ENCODE measurements around the gene LSG1. TPM values are rescaled to one million over a fixed set of nuclear protein-coding genes. Genes with fewer than 3 reads are reported as not detected.

LSG1 gene
- total and polyA plus RNA-seq, 10 of the 15 experiments (the other 5 are each of a cell fraction or from before 2014, with no cell fraction given), result 14.3 to 75.6 (median 54.4) TPM

DNA sequence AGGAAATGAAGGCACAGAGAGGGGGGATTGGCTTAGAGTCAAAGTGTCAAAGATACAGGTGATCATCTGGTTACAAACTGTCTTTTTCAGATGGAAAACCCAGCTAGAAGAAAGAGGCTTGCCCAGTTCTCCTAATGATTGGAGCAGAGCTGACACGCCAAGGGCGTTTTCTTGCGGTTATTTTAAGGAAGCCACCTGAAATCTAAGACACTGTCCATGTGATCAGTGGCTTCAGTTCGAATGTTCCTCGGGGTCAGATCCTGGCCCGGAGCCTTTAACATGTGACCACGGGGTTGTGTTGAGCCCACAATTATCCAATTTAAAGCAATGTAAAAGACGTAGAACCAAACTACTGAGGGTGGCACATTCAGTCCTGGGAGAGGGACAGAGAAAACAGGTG is 33.2 kb upstream of the LSG1 start:
- H3K4me1 ChIP-seq (ENCODE audit: control insufficient read depth, insufficient read depth, low read length), result no peaks in the 10 kb centered on the region
- CTCF ChIA-PET, result no interaction called here
- in situ Hi-C loops (cut with MboI), result no loop called here
- TF ChIP-seq, protein P1, sequence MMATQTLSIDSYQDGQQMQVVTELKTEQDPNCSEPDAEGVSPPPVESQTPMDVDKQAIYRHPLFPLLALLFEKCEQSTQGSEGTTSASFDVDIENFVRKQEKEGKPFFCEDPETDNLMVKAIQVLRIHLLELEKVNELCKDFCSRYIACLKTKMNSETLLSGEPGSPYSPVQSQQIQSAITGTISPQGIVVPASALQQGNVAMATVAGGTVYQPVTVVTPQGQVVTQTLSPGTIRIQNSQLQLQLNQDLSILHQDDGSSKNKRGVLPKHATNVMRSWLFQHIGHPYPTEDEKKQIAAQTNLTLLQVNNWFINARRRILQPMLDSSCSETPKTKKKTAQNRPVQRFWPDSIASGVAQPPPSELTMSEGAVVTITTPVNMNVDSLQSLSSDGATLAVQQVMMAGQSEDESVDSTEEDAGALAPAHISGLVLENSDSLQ (IDR thresholded peaks at IDR 0.05), result no peak
- TF ChIP-seq, protein P2, sequence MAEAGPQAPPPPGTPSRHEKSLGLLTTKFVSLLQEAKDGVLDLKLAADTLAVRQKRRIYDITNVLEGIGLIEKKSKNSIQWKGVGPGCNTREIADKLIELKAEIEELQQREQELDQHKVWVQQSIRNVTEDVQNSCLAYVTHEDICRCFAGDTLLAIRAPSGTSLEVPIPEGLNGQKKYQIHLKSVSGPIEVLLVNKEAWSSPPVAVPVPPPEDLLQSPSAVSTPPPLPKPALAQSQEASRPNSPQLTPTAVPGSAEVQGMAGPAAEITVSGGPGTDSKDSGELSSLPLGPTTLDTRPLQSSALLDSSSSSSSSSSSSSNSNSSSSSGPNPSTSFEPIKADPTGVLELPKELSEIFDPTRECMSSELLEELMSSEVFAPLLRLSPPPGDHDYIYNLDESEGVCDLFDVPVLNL (IDR thresholded peaks at IDR 0.05; ENCODE audit: low read depth, low read length), result no peak
- TF ChIP-seq SMARCA5 (IDR thresholded peaks at IDR 0.05), result no peak
- TF ChIP-seq, protein P3, sequence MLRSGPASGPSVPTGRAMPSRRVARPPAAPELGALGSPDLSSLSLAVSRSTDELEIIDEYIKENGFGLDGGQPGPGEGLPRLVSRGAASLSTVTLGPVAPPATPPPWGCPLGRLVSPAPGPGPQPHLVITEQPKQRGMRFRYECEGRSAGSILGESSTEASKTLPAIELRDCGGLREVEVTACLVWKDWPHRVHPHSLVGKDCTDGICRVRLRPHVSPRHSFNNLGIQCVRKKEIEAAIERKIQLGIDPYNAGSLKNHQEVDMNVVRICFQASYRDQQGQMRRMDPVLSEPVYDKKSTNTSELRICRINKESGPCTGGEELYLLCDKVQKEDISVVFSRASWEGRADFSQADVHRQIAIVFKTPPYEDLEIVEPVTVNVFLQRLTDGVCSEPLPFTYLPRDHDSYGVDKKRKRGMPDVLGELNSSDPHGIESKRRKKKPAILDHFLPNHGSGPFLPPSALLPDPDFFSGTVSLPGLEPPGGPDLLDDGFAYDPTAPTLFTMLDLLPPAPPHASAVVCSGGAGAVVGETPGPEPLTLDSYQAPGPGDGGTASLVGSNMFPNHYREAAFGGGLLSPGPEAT (IDR thresholded peaks at IDR 0.05; ENCODE audit: low read depth), result no peak
- TF ChIP-seq, protein P4, sequence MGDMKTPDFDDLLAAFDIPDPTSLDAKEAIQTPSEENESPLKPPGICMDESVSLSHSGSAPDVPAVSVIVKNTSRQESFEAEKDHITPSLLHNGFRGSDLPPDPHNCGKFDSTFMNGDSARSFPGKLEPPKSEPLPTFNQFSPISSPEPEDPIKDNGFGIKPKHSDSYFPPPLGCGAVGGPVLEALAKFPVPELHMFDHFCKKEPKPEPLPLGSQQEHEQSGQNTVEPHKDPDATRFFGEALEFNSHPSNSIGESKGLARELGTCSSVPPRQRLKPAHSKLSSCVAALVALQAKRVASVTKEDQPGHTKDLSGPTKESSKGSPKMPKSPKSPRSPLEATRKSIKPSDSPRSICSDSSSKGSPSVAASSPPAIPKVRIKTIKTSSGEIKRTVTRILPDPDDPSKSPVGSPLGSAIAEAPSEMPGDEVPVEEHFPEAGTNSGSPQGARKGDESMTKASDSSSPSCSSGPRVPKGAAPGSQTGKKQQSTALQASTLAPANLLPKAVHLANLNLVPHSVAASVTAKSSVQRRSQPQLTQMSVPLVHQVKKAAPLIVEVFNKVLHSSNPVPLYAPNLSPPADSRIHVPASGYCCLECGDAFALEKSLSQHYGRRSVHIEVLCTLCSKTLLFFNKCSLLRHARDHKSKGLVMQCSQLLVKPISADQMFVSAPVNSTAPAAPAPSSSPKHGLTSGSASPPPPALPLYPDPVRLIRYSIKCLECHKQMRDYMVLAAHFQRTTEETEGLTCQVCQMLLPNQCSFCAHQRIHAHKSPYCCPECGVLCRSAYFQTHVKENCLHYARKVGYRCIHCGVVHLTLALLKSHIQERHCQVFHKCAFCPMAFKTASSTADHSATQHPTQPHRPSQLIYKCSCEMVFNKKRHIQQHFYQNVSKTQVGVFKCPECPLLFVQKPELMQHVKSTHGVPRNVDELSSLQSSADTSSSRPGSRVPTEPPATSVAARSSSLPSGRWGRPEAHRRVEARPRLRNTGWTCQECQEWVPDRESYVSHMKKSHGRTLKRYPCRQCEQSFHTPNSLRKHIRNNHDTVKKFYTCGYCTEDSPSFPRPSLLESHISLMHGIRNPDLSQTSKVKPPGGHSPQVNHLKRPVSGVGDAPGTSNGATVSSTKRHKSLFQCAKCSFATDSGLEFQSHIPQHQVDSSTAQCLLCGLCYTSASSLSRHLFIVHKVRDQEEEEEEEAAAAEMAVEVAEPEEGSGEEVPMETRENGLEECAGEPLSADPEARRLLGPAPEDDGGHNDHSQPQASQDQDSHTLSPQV (IDR thresholded peaks at IDR 0.05), result no peak
- no peak for TF ChIP-seq SMAD5 (IDR thresholded peaks at IDR 0.05; ENCODE audit: low read depth)
- TF ChIP-seq, protein P5, sequence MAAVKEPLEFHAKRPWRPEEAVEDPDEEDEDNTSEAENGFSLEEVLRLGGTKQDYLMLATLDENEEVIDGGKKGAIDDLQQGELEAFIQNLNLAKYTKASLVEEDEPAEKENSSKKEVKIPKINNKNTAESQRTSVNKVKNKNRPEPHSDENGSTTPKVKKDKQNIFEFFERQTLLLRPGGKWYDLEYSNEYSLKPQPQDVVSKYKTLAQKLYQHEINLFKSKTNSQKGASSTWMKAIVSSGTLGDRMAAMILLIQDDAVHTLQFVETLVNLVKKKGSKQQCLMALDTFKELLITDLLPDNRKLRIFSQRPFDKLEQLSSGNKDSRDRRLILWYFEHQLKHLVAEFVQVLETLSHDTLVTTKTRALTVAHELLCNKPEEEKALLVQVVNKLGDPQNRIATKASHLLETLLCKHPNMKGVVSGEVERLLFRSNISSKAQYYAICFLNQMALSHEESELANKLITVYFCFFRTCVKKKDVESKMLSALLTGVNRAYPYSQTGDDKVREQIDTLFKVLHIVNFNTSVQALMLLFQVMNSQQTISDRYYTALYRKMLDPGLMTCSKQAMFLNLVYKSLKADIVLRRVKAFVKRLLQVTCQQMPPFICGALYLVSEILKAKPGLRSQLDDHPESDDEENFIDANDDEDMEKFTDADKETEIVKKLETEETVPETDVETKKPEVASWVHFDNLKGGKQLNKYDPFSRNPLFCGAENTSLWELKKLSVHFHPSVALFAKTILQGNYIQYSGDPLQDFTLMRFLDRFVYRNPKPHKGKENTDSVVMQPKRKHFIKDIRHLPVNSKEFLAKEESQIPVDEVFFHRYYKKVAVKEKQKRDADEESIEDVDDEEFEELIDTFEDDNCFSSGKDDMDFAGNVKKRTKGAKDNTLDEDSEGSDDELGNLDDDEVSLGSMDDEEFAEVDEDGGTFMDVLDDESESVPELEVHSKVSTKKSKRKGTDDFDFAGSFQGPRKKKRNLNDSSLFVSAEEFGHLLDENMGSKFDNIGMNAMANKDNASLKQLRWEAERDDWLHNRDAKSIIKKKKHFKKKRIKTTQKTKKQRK (IDR thresholded peaks at IDR 0.05; ENCODE audit: low read depth, low read length), result no peak
- no peak for TF ChIP-seq FOXK2 (IDR thresholded peaks at IDR 0.05)
- TF ChIP-seq, protein P6, sequence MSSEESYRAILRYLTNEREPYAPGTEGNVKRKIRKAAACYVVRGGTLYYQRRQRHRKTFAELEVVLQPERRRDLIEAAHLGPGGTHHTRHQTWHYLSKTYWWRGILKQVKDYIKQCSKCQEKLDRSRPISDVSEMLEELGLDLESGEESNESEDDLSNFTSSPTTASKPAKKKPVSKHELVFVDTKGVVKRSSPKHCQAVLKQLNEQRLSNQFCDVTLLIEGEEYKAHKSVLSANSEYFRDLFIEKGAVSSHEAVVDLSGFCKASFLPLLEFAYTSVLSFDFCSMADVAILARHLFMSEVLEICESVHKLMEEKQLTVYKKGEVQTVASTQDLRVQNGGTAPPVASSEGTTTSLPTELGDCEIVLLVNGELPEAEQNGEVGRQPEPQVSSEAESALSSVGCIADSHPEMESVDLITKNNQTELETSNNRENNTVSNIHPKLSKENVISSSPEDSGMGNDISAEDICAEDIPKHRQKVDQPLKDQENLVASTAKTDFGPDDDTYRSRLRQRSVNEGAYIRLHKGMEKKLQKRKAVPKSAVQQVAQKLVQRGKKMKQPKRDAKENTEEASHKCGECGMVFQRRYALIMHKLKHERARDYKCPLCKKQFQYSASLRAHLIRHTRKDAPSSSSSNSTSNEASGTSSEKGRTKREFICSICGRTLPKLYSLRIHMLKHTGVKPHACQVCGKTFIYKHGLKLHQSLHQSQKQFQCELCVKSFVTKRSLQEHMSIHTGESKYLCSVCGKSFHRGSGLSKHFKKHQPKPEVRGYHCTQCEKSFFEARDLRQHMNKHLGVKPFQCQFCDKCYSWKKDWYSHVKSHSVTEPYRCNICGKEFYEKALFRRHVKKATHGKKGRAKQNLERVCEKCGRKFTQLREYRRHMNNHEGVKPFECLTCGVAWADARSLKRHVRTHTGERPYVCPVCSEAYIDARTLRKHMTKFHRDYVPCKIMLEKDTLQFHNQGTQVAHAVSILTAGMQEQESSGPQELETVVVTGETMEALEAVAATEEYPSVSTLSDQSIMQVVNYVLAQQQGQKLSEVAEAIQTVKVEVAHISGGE (CRISPR knock-in tag; IDR thresholded peaks at IDR 0.05), result no peak

More for the DNA sequence above, 33.2 kb upstream of the LSG1 start:
- Histone ChIP-seq H3K4me3 (no peak overlapping the region), H3K79me2 (ENCODE audit: control insufficient read depth, insufficient read depth, low read length) (no peaks in the 10 kb centered on the region), H3K36me3 (ENCODE audit: control insufficient read depth in 2 of 2, insufficient read depth in 2 of 2, low read length in 1 of 2) (no peaks in the 10 kb centered on the region), H3K4me2 (ENCODE audit: control insufficient read depth, insufficient read depth) (no peak overlapping the region), H3K9me3 (replicated peaks; ENCODE audit: control insufficient read depth, insufficient read depth, low read length) (no peaks in the 10 kb centered on the region; the same call in 2 of the 3 replicates), H3K27ac (ENCODE audit: control insufficient read depth, insufficient read depth) (no peak overlapping the region), H4K20me1 (ENCODE audit: control insufficient read depth, insufficient read depth) (no peaks in the 10 kb centered on the region), H3K9ac (ENCODE audit: control insufficient read depth, insufficient read depth, low read length) (no peak overlapping the region), H2AFZ (ENCODE audit: control insufficient read depth, low read depth, low read length) (no peak overlapping the region), H3K27me3 (replicated peaks in 1 of 2; ENCODE audit: control insufficient read depth in 2 of 2, insufficient read depth in 2 of 2, low read length in 1 of 2) (peaks cover 0 to 3% of the 10 kb centered on the region in 2 experiments; a peak in 2 of 4 replicates)
- DNase-seq (ENCODE audit: low read depth, low spot score) (no peak), ATAC-seq (no peak), FAIRE-seq (no peak)
- ChIA-PET SMC1A (ENCODE audit: uncharacterized antibody, unreplicated experiment) (no interaction called here), RAD21 (ENCODE audit: unreplicated experiment) (no interaction called here), POLR2A (no interaction called here)
- intact Hi-C loops (cut with micrococcal nuclease; ENCODE audit: unreplicated experiment), result no loop called here
- 67% methylated on average over 8 of the region's 8 CpGs for WGBS (ENCODE audit: insufficient coverage, insufficient replicate concordance, low lambda C conversion rate, missing lambda C conversion rate)
- BruUV-seq (replicated peaks), result no TSS peak
